Measurements from ENCODE around the gene OR4X1.

OR4X1 gene

DNA sequence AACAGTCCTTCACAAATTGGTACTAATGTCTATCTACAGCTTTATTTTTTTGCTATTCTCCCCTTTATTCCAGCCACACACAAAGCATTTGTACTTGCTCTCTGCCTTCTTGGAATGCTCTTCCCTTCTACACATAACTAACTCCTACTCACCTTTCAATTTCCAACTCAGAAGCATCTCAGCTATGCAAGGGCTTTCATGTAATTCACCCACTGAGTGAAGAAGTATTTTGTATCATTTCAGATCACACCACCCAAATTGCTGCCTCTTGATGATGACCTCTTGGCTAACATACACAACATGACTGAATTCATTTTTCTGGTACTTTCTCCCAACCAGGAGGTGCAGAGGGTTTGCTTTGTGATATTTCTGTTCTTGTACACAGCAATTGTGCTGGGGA, 18.9 kb upstream of the OR4X1 start, which contains the start of gene OR4X2:
TSS of gene OR4X2 (plus strand) at position 301 of the 400 bp plus-strand sequence. CDS start at position 301, 0 bp downstream.
- H3K4me3 ChIP-seq (replicated peaks; ENCODE audit: low read depth, low read length) = no peak within 1 kb of the TSS
- H3K27me3 ChIP-seq (replicated peaks; ENCODE audit: control insufficient read depth, insufficient read depth, low read length) = no peaks in the 10 kb centered on the region
- no peak for DNase-seq (ENCODE audit: extremely low read depth, insufficient read length)
- no peaks in the 10 kb centered on the region for H3K36me3 ChIP-seq (ENCODE audit: control insufficient read depth, insufficient read depth, low read length)
- TF ChIP-seq, protein P1, sequence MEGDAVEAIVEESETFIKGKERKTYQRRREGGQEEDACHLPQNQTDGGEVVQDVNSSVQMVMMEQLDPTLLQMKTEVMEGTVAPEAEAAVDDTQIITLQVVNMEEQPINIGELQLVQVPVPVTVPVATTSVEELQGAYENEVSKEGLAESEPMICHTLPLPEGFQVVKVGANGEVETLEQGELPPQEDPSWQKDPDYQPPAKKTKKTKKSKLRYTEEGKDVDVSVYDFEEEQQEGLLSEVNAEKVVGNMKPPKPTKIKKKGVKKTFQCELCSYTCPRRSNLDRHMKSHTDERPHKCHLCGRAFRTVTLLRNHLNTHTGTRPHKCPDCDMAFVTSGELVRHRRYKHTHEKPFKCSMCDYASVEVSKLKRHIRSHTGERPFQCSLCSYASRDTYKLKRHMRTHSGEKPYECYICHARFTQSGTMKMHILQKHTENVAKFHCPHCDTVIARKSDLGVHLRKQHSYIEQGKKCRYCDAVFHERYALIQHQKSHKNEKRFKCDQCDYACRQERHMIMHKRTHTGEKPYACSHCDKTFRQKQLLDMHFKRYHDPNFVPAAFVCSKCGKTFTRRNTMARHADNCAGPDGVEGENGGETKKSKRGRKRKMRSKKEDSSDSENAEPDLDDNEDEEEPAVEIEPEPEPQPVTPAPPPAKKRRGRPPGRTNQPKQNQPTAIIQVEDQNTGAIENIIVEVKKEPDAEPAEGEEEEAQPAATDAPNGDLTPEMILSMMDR (IDR thresholded peaks at IDR 0.05; ENCODE audit: insufficient read depth, low read length, poor library complexity, severe bottlenecking) = no peak

DNA sequence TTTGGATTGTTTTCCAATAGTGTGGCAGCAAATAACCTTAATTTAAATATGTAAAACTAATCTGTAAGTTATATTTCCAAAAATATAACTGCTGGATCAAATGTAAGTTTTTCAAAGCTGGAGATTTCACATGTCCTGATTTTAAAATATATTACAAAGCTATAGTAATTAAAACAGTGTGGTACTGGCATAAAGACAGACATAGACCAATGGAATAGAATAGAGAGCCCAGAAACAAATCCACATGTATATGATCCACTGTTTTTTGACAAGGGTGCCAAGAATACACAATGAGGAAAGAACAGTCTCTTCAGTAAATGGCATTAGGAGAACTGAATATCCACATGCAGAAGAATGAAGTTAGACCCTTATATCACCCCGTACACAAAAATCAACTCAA, 14.8 kb upstream of the OR4X1 start:
- Histone ChIP-seq H3K36me3 (ENCODE audit: control insufficient read depth, insufficient read depth, low read length) (no peaks in the 10 kb centered on the region), H3K4me3 (replicated peaks; ENCODE audit: low read depth, low read length) (no peak overlapping the region), H3K27me3 (replicated peaks; ENCODE audit: control insufficient read depth, insufficient read depth, low read length) (no peaks in the 10 kb centered on the region)
- DNase-seq (ENCODE audit: extremely low read depth, insufficient read length) = no peak
- TF ChIP-seq, protein P1 (IDR thresholded peaks at IDR 0.05; ENCODE audit: insufficient read depth, low read length, poor library complexity, severe bottlenecking) = no peak

DNA sequence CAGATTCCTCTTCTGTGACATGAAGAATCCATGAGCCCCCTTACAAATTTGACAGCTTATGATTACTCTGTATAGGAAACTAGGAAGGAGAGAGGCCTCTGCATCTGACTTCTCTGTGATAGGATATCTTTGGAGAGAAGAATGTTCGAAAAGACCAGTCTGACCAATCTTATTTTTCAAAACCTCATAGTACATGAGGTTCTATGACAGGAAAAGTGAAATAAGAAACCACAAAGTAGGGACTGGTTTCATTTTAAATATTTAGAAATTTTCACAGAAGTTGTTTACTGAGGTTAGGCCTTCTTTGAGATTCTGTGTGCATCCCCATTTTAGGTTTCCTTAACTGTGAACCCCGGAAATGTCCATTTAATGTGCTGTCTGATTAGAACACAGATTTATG, 2.1 kb upstream of the OR4X1 start:
- no peaks in the 10 kb centered on the region for H3K27me3 ChIP-seq (replicated peaks; ENCODE audit: control insufficient read depth, insufficient read depth, low read length)
- no peaks in the 10 kb centered on the region for H3K36me3 ChIP-seq (ENCODE audit: control insufficient read depth, insufficient read depth, low read length)
- TF ChIP-seq, protein P1 (IDR thresholded peaks at IDR 0.05; ENCODE audit: insufficient read depth, low read length, poor library complexity, severe bottlenecking) = no peak
- no peak for DNase-seq (ENCODE audit: extremely low read depth, insufficient read length)
- H3K4me3 ChIP-seq (replicated peaks; ENCODE audit: low read depth, low read length) = no peak overlapping the region

DNA sequence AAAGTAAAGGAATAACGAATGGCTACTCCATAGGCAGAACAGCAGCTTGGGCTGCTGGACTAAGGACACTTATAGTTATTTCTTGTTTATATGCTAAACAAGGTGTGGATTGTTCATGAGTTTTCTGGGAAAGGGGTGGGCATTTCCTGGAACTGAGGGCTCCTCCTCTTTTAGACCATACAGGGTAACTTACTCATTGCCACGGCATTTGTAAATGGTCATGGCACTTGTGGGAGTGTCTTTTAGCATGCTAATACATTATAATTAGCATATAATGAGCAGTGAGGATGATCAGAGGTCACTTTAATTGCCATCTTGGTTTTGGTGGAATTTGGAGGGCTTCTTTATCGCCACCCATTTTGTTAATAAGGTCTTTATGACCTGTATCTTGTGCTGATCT, 7.0 kb downstream of the OR4X1 start:
- TF ChIP-seq, protein P1 (IDR thresholded peaks at IDR 0.05; ENCODE audit: insufficient read depth, low read length, poor library complexity, severe bottlenecking) = no peak
- no peak overlapping the region for H3K4me3 ChIP-seq (replicated peaks; ENCODE audit: low read depth, low read length)
- no peak for DNase-seq (ENCODE audit: extremely low read depth, insufficient read length)
- no peaks in the 10 kb centered on the region for H3K36me3 ChIP-seq (ENCODE audit: control insufficient read depth, insufficient read depth, low read length)
- no peaks in the 10 kb centered on the region for H3K27me3 ChIP-seq (replicated peaks; ENCODE audit: control insufficient read depth, insufficient read depth, low read length)

DNA sequence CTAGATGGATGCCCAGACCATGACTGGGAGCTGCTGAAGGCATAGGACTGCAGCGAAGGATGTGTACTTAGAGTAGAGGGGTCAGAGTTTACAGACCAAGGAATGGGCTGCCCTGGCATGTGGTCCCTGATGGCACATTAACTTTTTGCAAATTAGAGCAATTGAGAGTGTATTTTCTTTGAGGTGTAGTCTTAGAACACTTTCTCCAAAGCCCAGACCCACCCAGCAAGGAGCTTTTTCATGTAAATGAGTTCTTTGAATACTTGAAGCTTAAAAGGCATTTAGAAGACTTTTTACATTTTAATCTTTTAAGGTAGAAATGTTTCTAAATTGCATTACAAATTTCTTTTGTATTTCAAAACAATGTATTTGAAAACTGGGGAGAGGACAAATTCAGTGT, 8.9 kb downstream of the OR4X1 start:
- no peak for DNase-seq (ENCODE audit: extremely low read depth, insufficient read length)
- Histone ChIP-seq H3K27me3 (replicated peaks; ENCODE audit: control insufficient read depth, insufficient read depth, low read length) (no peaks in the 10 kb centered on the region), H3K36me3 (ENCODE audit: control insufficient read depth, insufficient read depth, low read length) (no peaks in the 10 kb centered on the region), H3K4me3 (replicated peaks; ENCODE audit: low read depth, low read length) (no peak overlapping the region)
- TF ChIP-seq, protein P1 (IDR thresholded peaks at IDR 0.05; ENCODE audit: insufficient read depth, low read length, poor library complexity, severe bottlenecking) = no peak

DNA sequence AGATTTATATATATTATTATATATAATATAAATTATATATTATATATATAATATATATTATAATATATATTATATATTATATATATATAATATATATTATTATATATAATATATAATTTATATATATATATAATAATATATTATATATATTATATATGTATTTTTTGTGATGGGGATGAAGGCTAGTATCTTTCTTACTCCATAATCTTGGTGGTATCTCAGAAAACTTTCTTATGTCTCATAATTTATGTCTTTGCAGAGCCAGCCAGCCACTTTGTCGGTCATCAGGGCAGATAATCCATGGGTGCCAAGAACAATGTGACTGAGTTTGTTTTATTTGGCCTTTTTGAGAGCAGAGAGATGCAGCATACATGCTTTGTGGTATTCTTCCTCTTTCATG, 42.3 kb downstream of the OR4X1 start, which contains the start of gene OR4S1:
TSS of gene OR4S1 (plus strand) at position 301 of the 400 bp plus-strand sequence. CDS start at position 301, 0 bp downstream.
- H3K27me3 ChIP-seq (replicated peaks; ENCODE audit: control insufficient read depth, insufficient read depth, low read length) = no peaks in the 10 kb centered on the region
- TF ChIP-seq, protein P1 (IDR thresholded peaks at IDR 0.05; ENCODE audit: insufficient read depth, low read length, poor library complexity, severe bottlenecking) = no peak
- no peak within 1 kb of the TSS for H3K4me3 ChIP-seq (replicated peaks; ENCODE audit: low read depth, low read length)
- DNase-seq (ENCODE audit: extremely low read depth, insufficient read length) = no peak
- H3K36me3 ChIP-seq (ENCODE audit: control insufficient read depth, insufficient read depth, low read length) = no peaks in the 10 kb centered on the region
